Activated T-cell treated with anti-CD3 and anti-CD28 coated beads, Interleukin-2, amount 50 U/mL, for 4 hours (primary cell): ENCODE results near the gene RCAN2. TPM values are rescaled to one million over a fixed set of nuclear protein-coding genes. Genes with fewer than 3 reads are reported as not detected.

Source experiments
- ATAC-seq, 2 donors: fragments of 200-7000 bp; cut with Tn5 transposase; one replicate each; pipeline ENCODE4 v1.10.0; 2021
- DNase-seq: peaks from one replicate; pipeline ENCODE4 v3.0.0-alpha.2; 2020
- H3K27me3 Mint-ChIP-seq: one replicate; pipeline ENCODE4 v1.8.0; 2021; ENCODE audit warnings: low read depth, mixed read lengths
- H3K36me3 Mint-ChIP-seq: one replicate; pipeline ENCODE4 v1.8.0; 2022; ENCODE audit warnings: mixed read lengths; ENCODE audit not compliant: insufficient read depth
- H3K4me1 Mint-ChIP-seq: one replicate; pipeline ENCODE4 v1.8.0; 2021; ENCODE audit warnings: low read depth, mixed read lengths
- H3K4me3 Mint-ChIP-seq: one replicate; pipeline ENCODE4 v1.8.0; 2021; ENCODE audit warnings: mild to moderate bottlenecking, moderate library complexity, mixed read lengths
- H3K9me3 Mint-ChIP-seq: one replicate; pipeline ENCODE4 v1.8.0; 2021; ENCODE audit warnings: mixed read lengths
- total RNA-seq, 3 donors: library from RNA; stranded (reverse); gene quantifications; one replicate each; pipeline ENCODE4 v1.2.1, GENCODE V29; 2021

RCAN2 gene
- total RNA-seq, 3 donors from 2014 or later, result 0.48 to 1.5 (median 1.1) TPM

DNA sequence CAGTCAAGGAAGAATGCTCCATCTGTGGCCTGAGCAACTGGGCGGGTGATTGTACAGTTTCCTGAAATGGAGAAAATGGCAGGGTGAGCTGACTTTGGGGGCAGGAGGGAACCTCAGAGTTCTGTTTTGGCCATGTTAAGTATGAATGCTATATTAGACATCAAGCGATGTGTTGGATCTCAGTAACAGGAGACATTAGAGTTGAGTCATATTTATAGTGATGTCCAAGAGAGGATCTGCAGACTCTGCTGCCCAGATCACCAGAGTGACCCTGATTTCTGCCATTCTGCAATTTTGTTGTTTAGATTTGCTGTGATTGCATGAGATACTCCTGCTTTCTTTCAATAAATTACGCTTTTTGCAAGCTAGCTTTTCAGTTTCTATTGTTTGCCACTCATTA, 189.1 kb downstream of the RCAN2 start:
- no peaks in the 10 kb centered on the region for H3K4me1 Mint-ChIP-seq
- DNase-seq (no peak), ATAC-seq (no peak)
- H3K27me3 Mint-ChIP-seq, result no peaks in the 10 kb centered on the region
- H3K36me3 Mint-ChIP-seq, result no peaks in the 10 kb centered on the region
- H3K4me3 Mint-ChIP-seq, result no peak overlapping the region
- H3K9me3 Mint-ChIP-seq, result peaks cover 5% of the 10 kb centered on the region

- Mint-ChIP-seq H3K4me3 (no peak overlapping the region), H3K9me3 (peaks cover 3% of the 10 kb centered on the region), H3K4me1 (no peaks in the 10 kb centered on the region), H3K27me3 (peaks cover 3% of the 10 kb centered on the region), H3K36me3 (no peaks in the 10 kb centered on the region)
- no peak for ATAC-seq
- no peak for DNase-seq
Measured at GRCh38 chr6:46299253-46299652, 192.0 kb downstream of the RCAN2 start.

- H3K36me3 Mint-ChIP-seq, result no peaks in the 10 kb centered on the region
- DNase-seq, result no peak
- H3K4me3 Mint-ChIP-seq, result no peak overlapping the region
- ATAC-seq, result no peak
- H3K4me1 Mint-ChIP-seq, result no peaks in the 10 kb centered on the region
- H3K9me3 Mint-ChIP-seq, result no peaks in the 10 kb centered on the region
- H3K27me3 Mint-ChIP-seq, result peaks cover 11% of the 10 kb centered on the region
Measured at GRCh38 chr6:46296586-46296985, 194.7 kb downstream of the RCAN2 start.

DNA sequence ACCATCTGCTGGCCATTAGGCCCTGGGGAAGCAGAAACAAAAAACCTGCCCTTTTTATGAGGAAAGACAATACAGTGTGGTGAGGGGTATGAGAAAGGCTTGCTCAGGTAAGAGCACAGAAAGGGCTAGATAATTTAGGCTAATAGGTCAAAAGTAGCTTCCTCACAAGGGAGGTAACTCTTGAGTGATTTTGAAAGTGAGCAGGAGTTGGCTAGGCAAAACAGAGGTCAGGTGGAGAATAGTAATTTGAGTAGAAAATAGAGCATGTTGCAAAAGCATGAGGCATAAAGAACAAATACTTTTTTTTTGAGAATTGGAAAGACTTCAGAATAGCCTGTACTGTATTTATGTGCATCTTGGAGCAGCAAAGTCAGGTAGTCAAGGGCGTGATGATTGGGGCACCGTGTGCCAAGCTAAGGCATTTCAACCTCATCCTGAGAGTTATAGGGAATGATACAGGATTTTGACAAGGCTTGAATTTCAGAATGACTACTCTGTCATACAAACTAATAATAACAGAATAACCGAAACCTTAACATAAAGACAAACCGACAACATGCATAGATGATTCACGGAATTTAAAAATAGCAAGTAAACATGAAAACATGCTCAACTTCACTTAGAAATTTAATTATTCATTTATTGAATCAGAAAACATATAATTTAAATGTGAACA, 197.5 kb downstream of the RCAN2 start:
- ATAC-seq, result no peak
- Mint-ChIP-seq H3K36me3 (no peaks in the 10 kb centered on the region), H3K9me3 (no peaks in the 10 kb centered on the region), H3K4me3 (no peak overlapping the region), H3K4me1 (no peaks in the 10 kb centered on the region), H3K27me3 (peaks cover 32% of the 10 kb centered on the region)
- DNase-seq, result no peak

DNA sequence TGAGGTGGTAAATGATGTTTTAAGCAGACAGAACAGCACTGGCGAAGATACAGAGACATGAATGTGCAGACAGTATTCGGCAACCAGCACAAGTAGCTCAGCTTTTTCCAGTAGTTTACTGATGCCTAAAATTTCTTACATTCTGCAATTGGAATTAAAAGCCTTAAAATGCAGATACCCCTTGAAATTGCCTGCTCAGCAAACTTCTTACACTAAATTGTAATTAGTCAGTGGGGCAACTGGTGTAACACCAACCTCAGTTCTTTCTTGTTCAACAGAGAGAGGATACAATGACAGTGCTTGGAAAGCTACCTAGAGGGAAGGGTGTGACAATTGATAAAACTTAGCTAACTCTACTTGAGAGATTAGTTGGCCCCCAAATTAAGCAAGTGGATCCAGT, 199.4 kb downstream of the RCAN2 start:
- peaks cover 1% of the 10 kb centered on the region for H3K4me1 Mint-ChIP-seq
- DNase-seq (no peak), ATAC-seq (no peak)
- peaks cover 38% of the 10 kb centered on the region for H3K27me3 Mint-ChIP-seq
- H3K9me3 Mint-ChIP-seq, result no peaks in the 10 kb centered on the region
- no peak overlapping the region for H3K4me3 Mint-ChIP-seq
- H3K36me3 Mint-ChIP-seq, result no peaks in the 10 kb centered on the region

DNA sequence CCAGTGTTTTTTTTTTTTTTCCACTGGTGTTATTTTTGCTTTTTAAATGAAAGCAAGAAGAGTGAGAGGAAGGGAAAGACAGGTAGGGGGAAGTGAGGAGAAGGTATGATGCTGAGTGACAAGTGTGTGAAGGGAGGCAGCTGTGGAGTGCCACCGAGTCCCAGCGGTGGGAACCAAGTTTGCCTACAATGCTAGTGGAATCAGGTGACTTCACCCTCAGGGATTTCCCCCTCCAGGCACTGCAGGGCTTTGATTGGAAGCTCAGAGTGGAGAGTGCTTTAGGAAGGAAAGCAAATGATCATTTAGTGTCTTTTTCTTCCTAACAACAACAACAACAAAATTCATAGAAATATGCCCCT, 200.0 kb downstream of the RCAN2 start:
- H3K4me1 Mint-ChIP-seq, result peaks cover 1% of the 10 kb centered on the region
- no peaks in the 10 kb centered on the region for H3K36me3 Mint-ChIP-seq
- H3K27me3 Mint-ChIP-seq, result peaks cover 38% of the 10 kb centered on the region
- no peaks in the 10 kb centered on the region for H3K9me3 Mint-ChIP-seq
- ATAC-seq (no peak), DNase-seq (no peak)
- no peak overlapping the region for H3K4me3 Mint-ChIP-seq

DNA sequence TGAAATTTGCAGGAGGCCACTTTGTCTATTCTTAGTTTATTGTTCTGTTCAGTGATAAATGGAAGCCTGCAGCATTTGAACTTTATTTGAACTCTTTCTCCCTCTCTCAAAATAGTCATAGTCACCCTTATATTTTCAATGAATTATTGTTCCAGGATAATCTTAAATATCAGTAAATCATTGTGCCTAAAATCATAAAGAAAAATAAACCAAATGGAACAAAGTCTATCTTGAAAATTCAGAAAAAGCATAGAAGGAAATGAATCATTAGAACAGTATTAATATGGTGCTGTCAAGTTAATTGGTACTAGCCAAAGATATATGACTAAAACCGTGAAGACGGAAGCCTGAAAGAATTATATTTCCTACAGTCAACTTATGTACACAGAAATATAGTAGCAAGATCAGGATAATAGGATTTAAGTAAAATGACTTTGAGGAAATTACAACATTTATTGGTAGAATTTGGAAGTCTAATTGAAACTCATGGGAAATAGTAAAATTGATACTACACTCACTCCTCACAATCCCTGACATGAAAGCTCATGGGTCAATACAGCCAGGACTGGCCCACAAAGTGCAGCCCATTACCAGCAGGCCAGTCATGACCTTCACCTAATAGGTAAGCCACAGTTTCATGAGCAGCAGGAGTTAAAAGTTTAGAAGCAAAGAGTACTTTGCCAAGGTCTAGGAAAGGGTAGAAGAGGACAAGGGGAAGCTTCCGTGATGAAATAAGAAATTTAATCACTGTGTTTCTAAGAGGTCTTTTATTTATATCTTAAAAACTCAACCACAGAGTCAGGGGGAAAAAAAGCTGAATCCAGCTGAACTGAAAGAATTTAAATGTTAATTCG, 200.6 kb downstream of the RCAN2 start:
- Mint-ChIP-seq H3K9me3 (no peaks in the 10 kb centered on the region), H3K27me3 (peaks cover 38% of the 10 kb centered on the region), H3K4me3 (no peak overlapping the region), H3K4me1 (peaks cover 1% of the 10 kb centered on the region), H3K36me3 (no peaks in the 10 kb centered on the region)
- DNase-seq (no peak), ATAC-seq (no peak)

GRCh38 chr6:46289898-46290297, 201.4 kb downstream of the RCAN2 start:
- H3K4me1 Mint-ChIP-seq, result peaks cover 1% of the 10 kb centered on the region
- H3K36me3 Mint-ChIP-seq, result no peaks in the 10 kb centered on the region
- DNase-seq (no peak), ATAC-seq (no peak)
- peaks cover 36% of the 10 kb centered on the region for H3K27me3 Mint-ChIP-seq
- H3K4me3 Mint-ChIP-seq, result no peak overlapping the region
- H3K9me3 Mint-ChIP-seq, result no peaks in the 10 kb centered on the region

GRCh38 chr6:46288835-46289234, 202.4 kb downstream of the RCAN2 start:
- H3K27me3 Mint-ChIP-seq, result peaks cover 34% of the 10 kb centered on the region
- ATAC-seq, result no peak
- no peaks in the 10 kb centered on the region for H3K9me3 Mint-ChIP-seq
- DNase-seq, result no peak
- H3K4me3 Mint-ChIP-seq, result no peak overlapping the region
- no peaks in the 10 kb centered on the region for H3K36me3 Mint-ChIP-seq
- peaks cover 1% of the 10 kb centered on the region for H3K4me1 Mint-ChIP-seq

GRCh38 chr6:46287681-46288080, 203.6 kb downstream of the RCAN2 start:
- ATAC-seq (no peak), DNase-seq (no peak)
- peaks cover 28% of the 10 kb centered on the region for H3K27me3 Mint-ChIP-seq
- H3K36me3 Mint-ChIP-seq, result no peaks in the 10 kb centered on the region
- no peaks in the 10 kb centered on the region for H3K9me3 Mint-ChIP-seq
- no peak overlapping the region for H3K4me3 Mint-ChIP-seq
- H3K4me1 Mint-ChIP-seq, result peaks cover 1% of the 10 kb centered on the region

GRCh38 chr6:46287043-46287442, 204.2 kb downstream of the RCAN2 start:
- H3K9me3 Mint-ChIP-seq, result no peaks in the 10 kb centered on the region
- peaks cover 1% of the 10 kb centered on the region for H3K4me1 Mint-ChIP-seq
- ATAC-seq (no peak), DNase-seq (no peak)
- no peak overlapping the region for H3K4me3 Mint-ChIP-seq
- no peaks in the 10 kb centered on the region for H3K36me3 Mint-ChIP-seq
- peaks cover 28% of the 10 kb centered on the region for H3K27me3 Mint-ChIP-seq

DNA sequence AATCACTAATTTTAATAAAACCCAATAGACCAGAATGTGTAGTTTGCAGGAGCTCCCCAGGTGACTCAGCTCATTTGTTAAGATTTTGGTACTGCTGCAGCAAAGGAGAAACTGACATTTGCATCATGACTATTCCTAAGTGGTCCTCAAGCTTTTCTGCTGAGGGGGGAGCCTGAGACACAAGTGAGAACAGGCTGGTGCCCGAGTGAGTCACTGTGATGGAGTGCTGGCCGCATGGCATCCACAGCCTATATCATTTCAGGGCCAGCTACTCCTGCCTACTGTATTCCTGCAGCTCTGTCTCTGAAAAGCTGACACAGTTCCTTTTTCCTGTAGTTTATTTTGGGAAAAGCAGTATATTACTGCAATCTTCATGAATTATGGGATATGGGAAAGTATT, 206.8 kb downstream of the RCAN2 start:
- Mint-ChIP-seq H3K27me3 (peaks cover 12% of the 10 kb centered on the region), H3K36me3 (no peaks in the 10 kb centered on the region), H3K9me3 (no peaks in the 10 kb centered on the region), H3K4me3 (no peak overlapping the region), H3K4me1 (peaks cover 1% of the 10 kb centered on the region)
- no peak for DNase-seq
- no peak for ATAC-seq

GRCh38 chr6:46281110-46281509, 210.1 kb downstream of the RCAN2 start:
- Mint-ChIP-seq H3K4me1 (no peaks in the 10 kb centered on the region), H3K4me3 (no peak overlapping the region), H3K27me3 (no peaks in the 10 kb centered on the region), H3K9me3 (no peaks in the 10 kb centered on the region), H3K36me3 (no peaks in the 10 kb centered on the region)
- ATAC-seq (no peak), DNase-seq (no peak)

- ATAC-seq, result no peak
- no peaks in the 10 kb centered on the region for H3K9me3 Mint-ChIP-seq
Measured at GRCh38 chr6:46279874-46280273, 211.4 kb downstream of the RCAN2 start.

GRCh38 chr6:46276576-46277142, 214.6 kb downstream of the RCAN2 start:
- H3K36me3 Mint-ChIP-seq, result no peaks in the 10 kb centered on the region
- no peak for ATAC-seq
- H3K4me3 Mint-ChIP-seq, result no peak overlapping the region
- no peaks in the 10 kb centered on the region for H3K4me1 Mint-ChIP-seq
- H3K27me3 Mint-ChIP-seq, result no peaks in the 10 kb centered on the region
- H3K9me3 Mint-ChIP-seq, result no peaks in the 10 kb centered on the region
- no peak for DNase-seq

More at GRCh38 chr6:46279874-46280273, 211.4 kb downstream of the RCAN2 start:
- H3K4me1 Mint-ChIP-seq, result no peaks in the 10 kb centered on the region
- H3K4me3 Mint-ChIP-seq, result no peak overlapping the region
- H3K36me3 Mint-ChIP-seq, result no peaks in the 10 kb centered on the region
- no peaks in the 10 kb centered on the region for H3K27me3 Mint-ChIP-seq
- no peak for DNase-seq
